ENCODE measurements around the gene GFER.

Gene GFER

DNA sequence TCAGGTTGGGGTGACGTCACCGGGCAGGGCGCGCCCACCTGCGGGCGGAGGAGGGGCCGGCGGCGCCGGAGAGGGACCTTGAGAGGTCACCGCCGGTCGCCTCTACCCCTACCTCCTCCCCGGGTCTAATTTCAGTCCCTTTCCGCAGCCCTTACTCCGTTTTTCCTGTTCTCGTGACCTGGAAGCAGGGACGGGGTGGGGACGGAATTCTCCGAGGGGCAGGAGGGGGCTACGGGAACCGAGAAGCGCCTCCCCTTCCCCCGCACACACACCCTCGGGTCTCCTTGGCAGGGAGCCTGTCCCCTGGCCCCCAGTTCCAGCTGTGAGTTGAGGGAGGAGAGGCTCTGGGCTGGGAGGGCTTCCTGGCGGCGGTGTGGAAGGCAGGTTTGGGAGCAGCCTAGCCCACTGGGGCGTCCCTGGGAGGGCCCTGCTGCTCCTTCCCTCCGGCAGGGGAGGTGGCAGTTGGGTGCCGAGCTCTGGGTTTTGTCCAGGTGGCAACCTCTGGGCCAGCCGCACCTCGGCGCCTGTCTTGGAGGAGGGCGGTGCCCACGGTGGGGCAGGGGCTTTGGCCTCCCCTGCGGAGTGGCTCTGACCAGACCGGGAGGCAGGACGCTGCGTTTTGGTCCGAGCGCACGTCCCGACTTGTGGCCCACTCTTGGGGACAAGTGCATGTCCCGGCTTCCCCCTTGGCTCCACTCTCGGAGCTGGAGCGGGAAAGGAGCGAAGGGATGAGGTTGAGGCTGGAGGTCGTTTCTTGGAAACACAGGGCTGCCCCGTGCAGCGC lies 6.5 kb downstream of the GFER start:
- DNase-seq (ENCODE audit: low read depth) = no peak
- TF ChIP-seq, protein P1, sequence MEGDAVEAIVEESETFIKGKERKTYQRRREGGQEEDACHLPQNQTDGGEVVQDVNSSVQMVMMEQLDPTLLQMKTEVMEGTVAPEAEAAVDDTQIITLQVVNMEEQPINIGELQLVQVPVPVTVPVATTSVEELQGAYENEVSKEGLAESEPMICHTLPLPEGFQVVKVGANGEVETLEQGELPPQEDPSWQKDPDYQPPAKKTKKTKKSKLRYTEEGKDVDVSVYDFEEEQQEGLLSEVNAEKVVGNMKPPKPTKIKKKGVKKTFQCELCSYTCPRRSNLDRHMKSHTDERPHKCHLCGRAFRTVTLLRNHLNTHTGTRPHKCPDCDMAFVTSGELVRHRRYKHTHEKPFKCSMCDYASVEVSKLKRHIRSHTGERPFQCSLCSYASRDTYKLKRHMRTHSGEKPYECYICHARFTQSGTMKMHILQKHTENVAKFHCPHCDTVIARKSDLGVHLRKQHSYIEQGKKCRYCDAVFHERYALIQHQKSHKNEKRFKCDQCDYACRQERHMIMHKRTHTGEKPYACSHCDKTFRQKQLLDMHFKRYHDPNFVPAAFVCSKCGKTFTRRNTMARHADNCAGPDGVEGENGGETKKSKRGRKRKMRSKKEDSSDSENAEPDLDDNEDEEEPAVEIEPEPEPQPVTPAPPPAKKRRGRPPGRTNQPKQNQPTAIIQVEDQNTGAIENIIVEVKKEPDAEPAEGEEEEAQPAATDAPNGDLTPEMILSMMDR (conservative IDR thresholded peaks at IDR 0.05; ENCODE audit: low read length) = no peak
- no peak overlapping the region; the same call in 1 of the 2 replicates for H3K4me3 ChIP-seq (ENCODE audit: low read length)

DNA sequence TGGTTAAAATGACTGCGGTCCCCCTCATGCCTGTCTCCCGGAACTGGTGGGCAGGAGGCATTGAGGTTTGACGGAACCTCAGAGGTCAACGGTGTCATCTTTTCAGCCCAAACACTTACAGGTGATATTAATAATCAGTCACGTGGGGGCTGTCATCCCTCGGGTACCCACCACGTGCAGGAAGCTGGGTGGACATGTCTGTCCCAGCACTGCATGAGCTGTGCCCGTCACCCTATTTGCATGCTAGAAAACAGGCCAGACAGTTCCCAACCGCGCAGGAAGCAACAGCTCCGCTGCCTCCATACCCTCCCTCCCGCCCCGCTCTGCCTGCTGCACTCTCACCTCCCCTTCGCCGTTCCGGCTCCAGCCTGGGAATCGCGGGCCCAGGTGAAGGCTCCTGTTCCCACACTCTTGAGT lies 7.2 kb downstream of the GFER start:
- no peak overlapping the region for H3K4me3 ChIP-seq (ENCODE audit: low read length)
- DNase-seq (ENCODE audit: low read depth) = no peak
- TF ChIP-seq, protein P1 (conservative IDR thresholded peaks at IDR 0.05; ENCODE audit: low read length) = no peak

DNA sequence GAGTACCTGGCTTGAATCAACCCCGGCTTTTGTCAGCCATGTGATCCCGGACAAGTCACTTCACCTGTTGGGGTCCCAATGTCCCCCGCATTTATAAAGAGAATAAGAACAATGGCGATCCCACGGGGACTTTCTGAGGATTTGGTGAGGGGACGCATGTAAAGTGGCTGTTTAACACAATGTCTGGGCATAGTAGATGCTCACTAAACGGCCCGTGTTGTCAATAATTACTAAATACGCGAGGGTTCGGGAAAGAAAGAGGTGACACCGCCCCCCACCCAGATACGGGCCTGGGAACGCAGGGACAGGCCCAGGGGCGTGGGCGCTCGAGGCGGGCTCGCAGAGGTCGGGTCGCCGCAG lies 7.6 kb downstream of the GFER start:
- H3K4me3 ChIP-seq (ENCODE audit: low read length) = peak overlapping the region; percentile 44
- DNase-seq (ENCODE audit: low read depth) = no peak
- TF ChIP-seq, protein P1 (conservative IDR thresholded peaks at IDR 0.05; ENCODE audit: low read length) = no peak

DNA sequence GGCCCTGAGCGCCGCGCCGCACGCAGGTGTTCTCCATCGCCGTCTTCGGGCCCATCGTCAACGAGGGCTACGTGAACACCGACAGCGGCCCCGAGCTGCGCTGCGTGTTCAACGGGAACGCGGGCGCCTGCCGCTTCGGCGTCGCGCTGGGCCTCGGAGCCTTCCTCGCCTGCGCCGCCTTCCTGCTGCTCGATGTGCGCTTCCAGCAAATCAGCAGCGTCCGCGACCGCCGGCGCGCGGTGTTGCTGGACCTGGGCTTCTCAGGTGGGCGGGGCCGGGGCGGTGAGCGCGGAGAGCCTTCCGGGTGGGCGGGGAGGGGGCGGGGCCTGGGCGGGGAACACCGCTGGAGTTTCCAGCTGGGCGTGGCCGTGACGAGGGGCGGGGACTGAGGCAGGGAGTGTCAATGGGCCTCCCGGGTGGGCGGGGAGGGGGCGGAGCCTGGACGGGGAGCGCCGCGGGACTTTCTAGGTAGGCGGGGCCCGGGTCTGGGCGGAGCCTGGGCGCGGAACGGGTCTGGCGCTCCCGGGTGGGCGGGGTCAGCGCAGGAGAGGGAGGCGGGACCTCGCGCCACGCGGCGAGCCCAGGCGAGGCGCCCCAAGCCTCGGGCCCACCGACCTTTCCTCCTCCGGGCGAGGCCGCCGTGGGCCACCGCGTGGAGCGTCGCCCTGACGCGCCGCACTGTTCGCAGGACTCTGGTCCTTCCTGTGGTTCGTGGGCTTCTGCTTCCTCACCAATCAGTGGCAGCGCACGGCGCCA lies 8.1 kb downstream of the GFER start:
- H3K4me3 ChIP-seq (ENCODE audit: low read length) = peak overlapping the region; percentile 44
- TF ChIP-seq, protein P1 (conservative IDR thresholded peaks at IDR 0.05; ENCODE audit: low read length) = no peak
- peak; percentile 77 for DNase-seq (ENCODE audit: low read depth)

DNA sequence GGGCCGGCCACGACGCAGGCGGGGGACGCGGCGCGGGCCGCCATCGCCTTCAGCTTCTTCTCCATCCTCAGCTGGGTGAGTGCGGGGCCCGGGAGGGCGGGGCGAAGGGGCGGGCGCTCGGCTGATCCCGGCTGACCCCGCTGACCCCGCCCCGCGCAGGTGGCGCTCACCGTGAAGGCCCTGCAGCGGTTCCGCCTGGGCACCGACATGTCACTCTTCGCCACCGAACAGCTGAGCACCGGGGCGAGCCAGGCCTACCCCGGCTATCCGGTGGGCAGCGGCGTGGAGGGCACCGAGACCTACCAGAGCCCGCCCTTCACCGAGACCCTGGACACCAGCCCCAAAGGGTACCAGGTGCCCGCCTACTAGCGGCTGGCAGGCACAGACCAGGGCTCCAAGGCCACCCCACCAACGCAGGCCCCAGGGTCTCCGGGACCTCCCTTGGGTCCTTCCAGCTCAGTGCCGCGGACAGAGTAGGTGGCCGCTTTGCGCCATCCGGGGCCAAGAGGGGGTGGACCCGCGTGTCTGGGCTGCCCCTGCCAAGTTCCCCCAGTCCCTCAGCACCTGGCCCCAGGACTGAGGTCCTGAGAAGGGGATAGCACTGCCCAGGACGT lies 8.8 kb downstream of the GFER start:
- TF ChIP-seq, protein P1 (conservative IDR thresholded peaks at IDR 0.05; ENCODE audit: low read length) = no peak
- no peak for DNase-seq (ENCODE audit: low read depth)
- H3K4me3 ChIP-seq (ENCODE audit: low read length) = no peak overlapping the region

DNA sequence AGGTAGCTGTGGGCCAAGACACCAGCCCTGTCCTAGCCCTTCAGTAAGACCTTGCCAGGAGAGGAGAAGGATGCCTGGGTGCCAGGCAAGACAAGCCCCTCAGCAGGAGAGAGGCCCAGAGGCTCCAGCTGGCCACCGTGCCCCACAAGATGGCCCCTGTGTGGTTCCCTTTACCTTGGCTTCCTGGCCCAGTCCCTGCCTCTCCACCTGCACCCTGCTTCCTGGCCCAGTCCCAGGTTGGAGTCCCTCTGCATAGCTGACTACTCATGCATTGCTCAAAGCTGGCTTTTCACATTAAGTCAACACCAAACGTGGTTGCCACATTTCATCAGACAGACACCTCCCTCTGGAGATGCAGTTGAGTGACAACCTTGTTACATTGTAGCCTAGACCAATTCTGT lies 9.7 kb downstream of the GFER start:
- peak; percentile 44 for DNase-seq (ENCODE audit: low read depth)
- no peak overlapping the region for H3K4me3 ChIP-seq (ENCODE audit: low read length)
- TF ChIP-seq, protein P1 (conservative IDR thresholded peaks at IDR 0.05; ENCODE audit: low read length) = no peak
